HAP-1 (cell line): ENCODE measurements around the gene RTKN2.

ENCODE experiments used
- DNase-seq, 2 experiments: peaks; one replicate each; pipeline ENCODE4 v3.0.0-alpha.2; 2016 to 2020; ENCODE audit warnings: low spot score in 2 of 2
- H3K27me3 ChIP-seq: fragments of 250-450 bp; sonication (Bioruptor Pico); 2 replicates; pipeline ENCODE4 v1.5.1; 2020; ENCODE audit warnings: low read depth, mild to moderate bottlenecking, moderate library complexity
- H3K36me3 ChIP-seq: fragments of 250-450 bp; sonication (Bioruptor Pico); replicated peaks from 2 replicates; pipeline ENCODE4 v1.5.1; 2020; ENCODE audit warnings: mild to moderate bottlenecking
- H3K4me1 ChIP-seq: fragments of 250-450 bp; sonication (Bioruptor Pico); 2 replicates; pipeline ENCODE4 v1.5.1; 2020; ENCODE audit warnings: mild to moderate bottlenecking
- H3K4me3 ChIP-seq: fragments of 250-450 bp; sonication (Bioruptor Pico); 2 replicates; pipeline ENCODE4 v1.5.1; 2020; ENCODE audit warnings: mild to moderate bottlenecking, moderate library complexity
- H3K9me3 ChIP-seq: fragments of 250-450 bp; sonication (Bioruptor Pico); 2 replicates; pipeline ENCODE4 v1.5.1; 2020; ENCODE audit warnings: mild to moderate bottlenecking, moderate library complexity
- in situ Hi-C: fragments of 300-500 bp; cut with MboI; formaldehyde crosslinking; loops from 3 replicates; pipeline ENCODE4 v1.14.3; 2020; ENCODE audit warnings: low sequenced_read_pairs, inconsistent platforms, mixed read lengths

Gene RTKN2

GRCh38 chr10:62186999-62187675, 81.5 kb downstream of the RTKN2 start:
- no peaks in the 10 kb centered on the region for H3K4me1 ChIP-seq
- no peak for DNase-seq
- no peaks in the 10 kb centered on the region for H3K9me3 ChIP-seq
- in situ Hi-C loops = no loop called here
- H3K4me3 ChIP-seq = no peak overlapping the region
- no peaks in the 10 kb centered on the region for H3K36me3 ChIP-seq
- H3K27me3 ChIP-seq = no peaks in the 10 kb centered on the region

GRCh38 chr10:62185919-62186692, 82.5 kb downstream of the RTKN2 start:
- no peak overlapping the region for H3K4me3 ChIP-seq
- no peaks in the 10 kb centered on the region for H3K27me3 ChIP-seq
- no peak for DNase-seq
- H3K4me1 ChIP-seq = no peaks in the 10 kb centered on the region
- H3K9me3 ChIP-seq = no peaks in the 10 kb centered on the region
- H3K36me3 ChIP-seq = no peaks in the 10 kb centered on the region
- in situ Hi-C loops = no loop called here

GRCh38 chr10:62183857-62184795, 84.5 kb downstream of the RTKN2 start:
- H3K4me3 ChIP-seq = no peak overlapping the region
- in situ Hi-C loops = no loop called here
- no peaks in the 10 kb centered on the region for H3K27me3 ChIP-seq
- no peaks in the 10 kb centered on the region for H3K4me1 ChIP-seq
- no peaks in the 10 kb centered on the region for H3K9me3 ChIP-seq
- no peak for DNase-seq
- no peaks in the 10 kb centered on the region for H3K36me3 ChIP-seq

- in situ Hi-C loops = no loop called here
- H3K4me1 ChIP-seq = no peaks in the 10 kb centered on the region
These were observed 85.2 kb downstream of the RTKN2 start for GRCh38 chr10:62183442-62183841.

GRCh38 chr10:62182595-62182994, 86.0 kb downstream of the RTKN2 start:
- Histone ChIP-seq H3K9me3 (no peaks in the 10 kb centered on the region), H3K36me3 (no peaks in the 10 kb centered on the region), H3K4me3 (no peak overlapping the region), H3K4me1 (no peaks in the 10 kb centered on the region), H3K27me3 (no peaks in the 10 kb centered on the region)
- DNase-seq = no peak
- in situ Hi-C loops = no loop called here

More at GRCh38 chr10:62183442-62183841, 85.2 kb downstream of the RTKN2 start:
- Histone ChIP-seq H3K4me3 (no peak overlapping the region), H3K36me3 (no peaks in the 10 kb centered on the region), H3K9me3 (no peaks in the 10 kb centered on the region), H3K27me3 (no peaks in the 10 kb centered on the region)
- no peak for DNase-seq

GRCh38 chr10:62182171-62182570, 86.5 kb downstream of the RTKN2 start:
- H3K4me3 ChIP-seq = no peak overlapping the region
- no peaks in the 10 kb centered on the region for H3K27me3 ChIP-seq
- in situ Hi-C loops = no loop called here
- no peaks in the 10 kb centered on the region; the same call in 1 of the 2 replicates for H3K9me3 ChIP-seq
- no peaks in the 10 kb centered on the region for H3K36me3 ChIP-seq
- no peak for DNase-seq
- no peaks in the 10 kb centered on the region for H3K4me1 ChIP-seq

GRCh38 chr10:62180677-62181076, 88.0 kb downstream of the RTKN2 start:
- DNase-seq = no peak
- Histone ChIP-seq H3K9me3 (no peaks in the 10 kb centered on the region; the same call in 1 of the 2 replicates), H3K27me3 (no peaks in the 10 kb centered on the region), H3K36me3 (no peaks in the 10 kb centered on the region), H3K4me1 (no peaks in the 10 kb centered on the region), H3K4me3 (no peak overlapping the region)
- in situ Hi-C loops = no loop called here

- in situ Hi-C loops = no loop called here
- no peaks in the 10 kb centered on the region for H3K27me3 ChIP-seq
- H3K4me3 ChIP-seq = no peak overlapping the region
- no peaks in the 10 kb centered on the region for H3K36me3 ChIP-seq
- DNase-seq = no peak
- no peaks in the 10 kb centered on the region for H3K4me1 ChIP-seq
- H3K9me3 ChIP-seq = no peaks in the 10 kb centered on the region; the same call in 1 of the 2 replicates
These were observed 90.1 kb downstream of the RTKN2 start for GRCh38 chr10:62178568-62178967.

- Histone ChIP-seq H3K36me3 (no peaks in the 10 kb centered on the region), H3K4me3 (no peak overlapping the region), H3K9me3 (no peaks in the 10 kb centered on the region; the same call in none of the 2 replicates), H3K27me3 (no peaks in the 10 kb centered on the region), H3K4me1 (no peaks in the 10 kb centered on the region)
- DNase-seq = no peak
- in situ Hi-C loops = no loop called here
These were observed 91.5 kb downstream of the RTKN2 start for GRCh38 chr10:62177111-62177510.

- Histone ChIP-seq H3K36me3 (no peaks in the 10 kb centered on the region), H3K27me3 (no peaks in the 10 kb centered on the region), H3K4me3 (no peak overlapping the region), H3K4me1 (no peaks in the 10 kb centered on the region), H3K9me3 (no peaks in the 10 kb centered on the region; the same call in none of the 2 replicates)
- in situ Hi-C loops = no loop called here
- DNase-seq = no peak
These were observed 93.4 kb downstream of the RTKN2 start for GRCh38 chr10:62175251-62175650.

- no peaks in the 10 kb centered on the region for H3K36me3 ChIP-seq
- in situ Hi-C loops = no loop called here
- no peaks in the 10 kb centered on the region; the same call in none of the 2 replicates for H3K9me3 ChIP-seq
- no peaks in the 10 kb centered on the region for H3K4me1 ChIP-seq
- DNase-seq = no peak
- no peaks in the 10 kb centered on the region for H3K27me3 ChIP-seq
- H3K4me3 ChIP-seq = no peak overlapping the region
These were observed 96.2 kb downstream of the RTKN2 start for GRCh38 chr10:62172465-62172864.

- Histone ChIP-seq H3K4me3 (no peak overlapping the region), H3K36me3 (no peaks in the 10 kb centered on the region), H3K9me3 (no peaks in the 10 kb centered on the region; the same call in none of the 2 replicates), H3K27me3 (no peaks in the 10 kb centered on the region), H3K4me1 (no peaks in the 10 kb centered on the region)
- in situ Hi-C loops = no loop called here
- DNase-seq = no peak
These were observed 96.9 kb downstream of the RTKN2 start for GRCh38 chr10:62171791-62172190.

- Histone ChIP-seq H3K4me1 (no peaks in the 10 kb centered on the region), H3K27me3 (no peaks in the 10 kb centered on the region), H3K36me3 (no peaks in the 10 kb centered on the region), H3K9me3 (no peaks in the 10 kb centered on the region; the same call in 1 of the 2 replicates), H3K4me3 (no peak overlapping the region)
- DNase-seq = no peak
- in situ Hi-C loops = no loop called here
These were observed 97.9 kb downstream of the RTKN2 start for GRCh38 chr10:62170732-62171131.
